KOPT-K1 (cell line): ENCODE results near the gene ARHGAP24.

Source experiments
- H3K27ac ChIP-seq: fragments of 200-600 bp; sonication (generic); 2 replicates; pipeline ENCODE4 v1.5.1; 2016; ENCODE audit warnings: antibody characterized with exemption, mild to moderate bottlenecking, low read depth, low read length; ENCODE audit not compliant: poor library complexity, severe bottlenecking
- H3K36me3 ChIP-seq: fragments of 200-600 bp; sonication (generic); 2 replicates; pipeline ENCODE4 v1.5.1; 2017; ENCODE audit warnings: antibody characterized with exemption, mild to moderate bottlenecking, low read length, moderate library complexity; ENCODE audit not compliant: insufficient read depth
- H3K9me3 ChIP-seq: fragments of 200-600 bp; sonication (generic); 2 replicates; pipeline ENCODE4 v1.5.1; 2017; ENCODE audit warnings: antibody characterized with exemption, low read length, mild to moderate bottlenecking; ENCODE audit not compliant: insufficient read depth, poor library complexity, severe bottlenecking

ARHGAP24 gene

DNA sequence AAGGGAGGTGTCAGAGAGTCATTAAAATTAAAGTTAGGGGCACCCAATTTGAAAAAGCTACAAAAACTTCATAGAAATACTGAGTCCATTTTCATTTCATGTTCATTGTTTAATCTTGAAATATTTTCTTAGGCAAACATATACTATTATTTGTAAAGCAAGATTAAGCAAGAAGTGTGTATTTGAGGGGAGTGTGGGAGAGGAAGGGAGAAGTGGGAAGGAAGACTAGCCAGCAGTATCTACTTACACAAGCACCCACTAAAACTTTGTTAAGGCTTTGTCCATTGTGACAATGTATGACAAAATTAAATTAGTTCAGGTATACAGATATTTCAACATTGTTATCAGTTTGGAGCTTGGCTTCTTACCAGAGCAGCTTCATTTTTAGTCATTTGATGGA lies 222.9 kb downstream of the ARHGAP24 start:
- no peak overlapping the region for H3K27ac ChIP-seq
- no peaks in the 10 kb centered on the region for H3K36me3 ChIP-seq
- no peaks in the 10 kb centered on the region for H3K9me3 ChIP-seq

DNA sequence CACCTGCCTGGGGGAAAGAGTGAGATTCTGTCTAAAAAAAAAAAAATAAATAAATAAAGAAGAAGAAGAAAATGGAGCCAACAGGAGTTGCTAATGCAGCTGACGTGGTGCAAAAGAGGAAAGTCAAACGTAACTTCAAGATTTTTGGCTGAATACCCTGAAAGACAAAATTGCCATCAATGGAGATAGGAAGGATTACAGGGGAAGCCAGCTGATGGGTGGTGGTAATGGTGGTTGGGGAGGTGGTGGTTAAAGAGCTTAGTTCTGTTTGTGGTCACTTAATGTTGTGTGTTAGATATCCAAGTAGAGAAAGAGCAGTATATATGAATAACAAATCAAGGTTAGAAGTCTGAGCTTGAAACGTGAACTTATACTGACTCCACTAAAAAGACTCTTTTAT lies 225.4 kb downstream of the ARHGAP24 start:
- Histone ChIP-seq H3K27ac (no peak overlapping the region), H3K36me3 (no peaks in the 10 kb centered on the region)

DNA sequence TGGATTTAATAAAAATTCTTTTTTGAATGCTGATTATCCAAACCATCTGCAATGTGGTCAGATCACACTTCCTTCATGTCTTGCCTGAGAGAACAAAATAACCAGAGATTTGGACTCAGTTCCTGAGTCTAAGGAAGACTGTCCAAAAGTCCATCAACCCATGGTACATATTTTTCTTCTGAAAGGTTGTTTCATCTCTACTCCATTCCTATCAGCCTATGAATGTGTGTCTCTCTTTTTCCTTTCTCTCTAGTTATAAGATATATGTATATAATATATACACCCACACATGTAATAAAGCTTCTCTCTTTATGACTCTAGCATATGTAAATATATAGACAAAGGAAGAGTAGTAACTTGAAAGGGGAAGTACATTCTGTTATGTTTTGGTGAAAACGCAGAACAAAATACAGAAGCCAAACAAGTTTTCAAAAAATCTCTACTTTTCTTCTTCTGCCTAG lies 226.9 kb downstream of the ARHGAP24 start:
- Histone ChIP-seq H3K9me3 (no peaks in the 10 kb centered on the region), H3K27ac (no peak overlapping the region), H3K36me3 (no peaks in the 10 kb centered on the region)

More for the DNA sequence above, 225.4 kb downstream of the ARHGAP24 start:
- H3K9me3 ChIP-seq = no peaks in the 10 kb centered on the region

DNA sequence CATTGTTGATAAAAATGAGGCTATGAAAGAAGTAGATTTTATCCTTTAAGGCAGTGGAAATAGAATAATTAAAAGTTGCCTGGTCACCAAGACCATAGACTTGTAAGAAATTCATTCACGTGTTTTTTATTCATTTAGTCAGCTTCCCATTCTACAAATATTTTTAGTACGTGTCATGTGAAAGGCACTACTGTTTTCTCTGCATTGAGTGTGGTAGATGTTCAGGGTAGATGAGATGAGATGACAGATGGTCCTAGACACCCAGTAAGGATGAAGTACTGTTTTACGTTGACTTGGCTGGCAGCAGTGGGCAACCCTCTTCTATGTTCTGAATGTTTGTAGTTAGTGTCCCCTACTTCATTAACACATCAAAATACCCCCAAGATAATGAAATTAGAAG lies 228.1 kb downstream of the ARHGAP24 start:
- Histone ChIP-seq H3K36me3 (no peaks in the 10 kb centered on the region), H3K9me3 (no peaks in the 10 kb centered on the region), H3K27ac (no peak overlapping the region)

DNA sequence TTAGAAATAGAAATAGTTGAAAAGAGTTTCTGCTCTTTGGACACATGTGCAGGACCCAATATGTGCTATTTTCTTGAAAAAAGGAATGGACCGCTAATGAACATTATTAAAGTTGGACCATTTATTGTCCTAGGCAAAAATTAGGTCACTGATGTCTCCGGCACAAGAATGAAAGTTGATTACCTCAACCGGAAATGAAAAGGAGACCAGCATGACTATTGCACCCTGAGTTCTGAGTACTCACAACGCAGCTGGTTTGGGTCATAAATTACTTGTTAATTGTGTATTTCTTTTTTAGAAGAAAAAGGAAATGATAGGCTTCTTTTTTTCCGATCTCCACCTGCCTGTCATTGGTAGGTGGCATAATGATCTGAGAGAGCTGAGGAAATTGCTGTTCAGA lies 232.7 kb downstream of the ARHGAP24 start:
- H3K36me3 ChIP-seq = no peaks in the 10 kb centered on the region
- no peak overlapping the region for H3K27ac ChIP-seq

DNA sequence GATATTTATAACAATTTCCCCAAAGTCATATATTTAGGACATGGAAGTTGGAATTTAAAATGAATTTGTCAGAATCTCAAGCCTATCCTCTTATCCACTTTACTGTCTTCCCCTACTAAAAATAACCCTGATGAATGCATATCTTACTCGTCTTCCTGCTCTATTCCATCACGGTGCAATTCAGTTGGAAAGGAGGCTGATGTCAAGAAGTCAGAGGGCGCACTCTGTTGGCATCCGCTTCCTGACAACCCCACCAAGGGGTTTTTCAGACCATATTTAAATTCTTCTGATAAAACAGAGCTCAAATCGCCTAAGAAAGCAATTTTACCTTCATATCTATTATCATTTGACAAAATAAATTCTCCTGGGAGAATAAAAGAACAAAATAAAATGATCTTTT lies 233.5 kb downstream of the ARHGAP24 start:
- Histone ChIP-seq H3K36me3 (no peaks in the 10 kb centered on the region), H3K27ac (no peak overlapping the region), H3K9me3 (no peaks in the 10 kb centered on the region)

More for the DNA sequence above, 232.7 kb downstream of the ARHGAP24 start:
- H3K9me3 ChIP-seq = no peaks in the 10 kb centered on the region

DNA sequence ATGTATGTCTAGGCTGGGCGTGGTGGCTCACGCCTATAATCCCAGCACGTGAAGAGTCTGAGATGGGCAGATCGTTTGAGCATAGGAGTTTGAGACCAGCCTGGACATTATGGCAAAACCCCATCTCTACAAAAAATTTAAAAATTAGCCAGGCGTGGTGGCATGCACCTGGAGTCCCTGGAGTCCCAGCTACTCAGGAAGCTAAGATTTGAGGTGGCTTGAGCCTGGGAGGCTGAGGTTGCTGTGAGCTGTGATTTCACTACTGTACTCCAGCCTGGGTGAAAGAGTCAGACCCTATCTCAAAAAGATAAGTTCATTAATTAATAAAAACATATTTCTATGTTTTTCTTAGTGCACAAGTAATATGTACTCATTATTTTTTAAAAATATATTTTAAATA lies 238.1 kb downstream of the ARHGAP24 start:
- Histone ChIP-seq H3K36me3 (no peaks in the 10 kb centered on the region), H3K9me3 (no peaks in the 10 kb centered on the region), H3K27ac (no peak overlapping the region)

DNA sequence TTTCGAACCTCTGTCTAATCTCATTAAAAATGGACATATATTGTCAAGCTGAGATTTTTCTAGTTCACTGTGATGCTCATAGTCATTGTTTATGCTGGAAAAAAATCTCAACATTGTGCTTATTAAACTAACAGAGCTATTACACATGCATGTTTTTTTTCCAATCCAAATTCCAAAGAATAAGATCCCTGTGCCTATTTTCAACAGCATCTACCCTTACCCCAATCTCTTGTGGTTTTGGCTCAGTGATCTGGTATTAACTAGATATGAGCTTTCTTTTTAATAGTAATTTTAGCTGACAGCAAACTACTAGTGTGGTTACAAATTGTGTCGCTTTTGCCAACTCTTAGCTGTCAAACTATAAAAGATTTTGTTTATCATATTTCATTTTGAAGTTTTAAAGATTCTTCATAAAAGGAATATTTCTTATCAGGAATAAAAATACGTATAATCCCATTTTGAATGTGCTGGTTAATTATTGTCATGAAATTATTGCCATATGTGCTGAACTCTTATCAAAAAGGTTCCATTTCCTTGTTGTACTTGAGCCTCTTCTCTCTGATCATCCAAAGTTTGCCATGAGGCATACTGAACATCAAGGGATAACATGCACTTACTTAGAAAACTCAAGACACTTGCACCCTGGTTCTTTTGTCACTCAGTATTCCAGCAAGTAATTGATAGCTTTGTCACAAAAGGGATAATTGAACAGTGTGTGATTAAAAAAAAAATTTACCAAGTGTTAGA lies 241.2 kb downstream of the ARHGAP24 start:
- no peak overlapping the region for H3K27ac ChIP-seq

DNA sequence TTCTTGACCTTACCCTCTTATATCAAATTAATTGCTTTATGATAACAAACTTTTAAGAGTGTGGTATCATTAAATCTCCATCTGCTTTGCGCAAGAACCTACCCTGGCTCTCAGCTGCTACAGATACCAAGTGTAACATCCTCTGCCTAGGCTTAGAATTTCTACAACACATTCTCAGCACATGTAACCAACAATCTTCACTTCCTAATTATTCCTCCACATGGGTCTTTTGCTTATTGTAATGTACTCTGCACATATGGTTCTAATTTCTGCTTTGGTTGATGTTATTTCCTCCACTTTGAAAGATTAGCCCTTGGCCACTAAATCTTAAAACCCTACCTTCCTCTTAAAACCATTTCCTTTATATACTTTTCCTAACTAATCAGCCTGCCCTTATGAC lies 242.4 kb downstream of the ARHGAP24 start:
- Histone ChIP-seq H3K36me3 (no peaks in the 10 kb centered on the region), H3K9me3 (no peaks in the 10 kb centered on the region), H3K27ac (no peak overlapping the region)

More for the DNA sequence above, 241.2 kb downstream of the ARHGAP24 start:
- Histone ChIP-seq H3K9me3 (no peaks in the 10 kb centered on the region), H3K36me3 (no peaks in the 10 kb centered on the region)

DNA sequence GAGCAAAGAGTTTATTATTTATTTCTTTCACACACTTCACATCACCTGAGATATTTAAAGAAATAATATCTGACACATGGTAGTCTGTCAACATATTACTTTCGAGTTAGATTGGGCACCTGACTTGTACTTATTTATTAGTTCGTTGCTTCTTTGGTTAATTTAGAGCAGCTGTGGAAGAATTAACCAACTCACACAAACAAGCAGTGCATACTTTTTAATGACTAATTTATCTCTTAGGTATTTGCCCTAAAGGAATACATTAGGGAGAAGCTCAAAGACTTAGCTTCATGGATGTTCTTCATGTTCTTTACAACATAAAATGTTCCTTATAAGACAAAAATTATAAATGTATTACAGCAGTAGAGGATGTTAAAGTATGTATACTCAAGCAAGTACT lies 242.9 kb downstream of the ARHGAP24 start:
- Histone ChIP-seq H3K9me3 (no peaks in the 10 kb centered on the region), H3K27ac (no peak overlapping the region), H3K36me3 (no peaks in the 10 kb centered on the region)

DNA sequence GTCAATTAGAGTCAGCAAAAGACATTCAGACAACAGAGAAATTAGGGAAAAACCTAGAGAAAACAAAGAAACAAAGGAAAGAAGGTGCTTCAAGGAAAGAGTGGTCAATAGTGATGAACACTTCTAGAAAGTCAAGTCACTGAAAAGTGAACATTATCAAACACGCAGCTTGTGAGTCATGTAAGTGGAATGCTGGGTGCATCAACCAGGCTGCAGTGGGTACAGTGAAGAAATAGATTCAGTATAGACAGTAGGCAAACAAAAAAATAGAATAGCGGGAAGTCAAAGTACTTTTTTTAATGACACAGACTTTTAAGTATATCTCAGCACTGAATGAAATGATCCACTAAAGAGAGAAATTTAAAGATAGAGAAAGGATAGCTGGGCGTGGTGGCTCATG lies 245.8 kb downstream of the ARHGAP24 start:
- Histone ChIP-seq H3K36me3 (no peaks in the 10 kb centered on the region), H3K27ac (no peak overlapping the region), H3K9me3 (no peaks in the 10 kb centered on the region)

DNA sequence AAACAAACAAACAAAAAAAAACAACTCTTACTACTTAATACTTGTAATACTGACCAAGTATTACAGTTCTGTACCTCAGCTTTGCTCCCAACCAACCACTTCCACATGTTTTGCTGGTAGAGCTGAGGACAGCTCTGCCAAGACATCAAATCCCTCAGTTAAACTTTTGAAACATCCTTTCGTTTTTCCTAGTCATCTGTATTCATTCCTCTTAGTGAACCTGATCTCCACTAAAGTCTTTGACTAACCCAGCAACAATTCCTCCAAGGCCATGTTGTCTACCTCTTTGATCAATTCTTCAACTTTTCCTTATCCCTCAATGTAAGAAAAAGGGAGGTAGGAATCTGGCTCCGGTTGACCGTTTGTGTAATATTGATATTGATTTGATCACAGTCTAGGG lies 247.5 kb downstream of the ARHGAP24 start:
- Histone ChIP-seq H3K9me3 (no peaks in the 10 kb centered on the region), H3K36me3 (no peaks in the 10 kb centered on the region), H3K27ac (no peak overlapping the region)

DNA sequence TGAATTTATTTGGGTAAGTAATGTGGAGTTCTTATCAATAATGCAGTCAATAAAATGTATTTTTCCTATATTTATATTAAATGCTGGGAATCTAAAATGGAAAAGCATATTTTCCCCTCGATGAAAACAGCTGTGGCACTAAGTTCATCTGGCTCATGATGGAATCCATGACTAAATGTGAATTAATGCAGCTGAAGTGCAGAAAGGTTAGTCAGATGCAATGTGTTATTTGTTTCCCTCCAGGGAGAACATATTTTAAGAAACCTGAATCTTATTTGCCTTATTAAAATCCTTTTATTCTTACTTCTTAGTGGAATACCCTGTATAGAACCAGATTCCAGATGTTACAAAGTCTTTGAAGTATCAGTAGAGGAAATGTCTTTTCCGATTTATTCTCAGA lies 247.9 kb downstream of the ARHGAP24 start:
- Histone ChIP-seq H3K9me3 (no peaks in the 10 kb centered on the region), H3K27ac (no peak overlapping the region), H3K36me3 (no peaks in the 10 kb centered on the region)

DNA sequence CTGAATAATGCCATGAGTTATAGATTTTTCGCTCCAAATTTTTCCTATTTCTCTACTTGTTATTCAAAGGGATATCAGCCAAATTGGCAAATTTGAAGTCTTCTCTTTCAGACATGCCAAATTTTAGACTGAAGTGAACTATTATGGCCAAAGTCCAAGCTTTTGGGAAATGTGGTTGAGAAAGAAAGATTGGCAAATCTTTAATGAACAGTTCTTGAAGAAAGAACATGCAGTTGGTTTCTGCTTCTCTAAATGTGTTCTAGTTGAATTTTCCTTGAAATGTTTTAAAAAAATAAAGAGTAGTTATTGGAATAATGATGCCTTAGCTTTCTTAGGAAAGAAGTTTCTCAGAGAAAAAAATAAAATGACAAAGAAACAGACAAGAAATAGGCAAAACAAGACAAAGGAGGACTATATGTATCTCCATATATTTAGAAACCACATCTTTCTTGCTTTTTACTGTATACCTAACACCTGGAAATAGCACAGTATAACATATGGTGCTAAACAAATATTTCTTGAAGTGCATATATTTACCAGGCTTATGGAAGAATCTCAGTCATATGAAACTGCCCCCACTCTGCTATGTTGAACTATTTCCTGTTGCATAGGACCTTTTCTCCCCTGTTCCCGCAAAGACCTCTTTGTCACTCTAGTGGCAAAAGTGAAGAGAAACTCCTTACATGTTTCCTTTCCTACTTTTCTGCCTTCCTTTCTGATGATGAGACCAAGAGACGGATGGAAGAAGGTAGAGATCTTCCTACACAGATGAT lies 250.0 kb downstream of the ARHGAP24 start:
- Histone ChIP-seq H3K27ac (no peak overlapping the region), H3K36me3 (no peaks in the 10 kb centered on the region), H3K9me3 (no peaks in the 10 kb centered on the region)

DNA sequence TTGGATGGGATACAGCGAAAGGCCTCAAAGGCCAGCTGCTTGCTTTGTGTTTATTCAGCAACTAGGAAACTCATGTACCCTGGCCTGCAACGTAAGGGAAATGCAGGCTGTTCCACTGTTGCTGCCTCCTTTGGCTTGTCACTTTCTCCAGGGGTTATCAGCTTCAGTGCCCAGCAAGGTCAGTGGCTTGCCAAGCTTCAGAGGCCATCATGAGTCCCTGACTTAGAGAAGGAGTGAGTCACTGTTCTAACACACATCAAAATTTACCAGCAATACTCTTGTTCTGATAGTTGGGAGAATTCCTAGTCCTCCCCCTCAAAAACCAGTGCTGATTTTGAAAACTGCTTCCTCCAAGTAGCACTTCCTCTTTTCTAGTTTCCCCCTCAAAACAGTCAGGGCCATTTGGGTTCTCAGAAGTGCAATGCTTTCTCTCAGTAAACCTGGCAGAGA lies 250.8 kb downstream of the ARHGAP24 start:
- H3K27ac ChIP-seq = no peak overlapping the region
- H3K9me3 ChIP-seq = no peaks in the 10 kb centered on the region
- H3K36me3 ChIP-seq = no peaks in the 10 kb centered on the region
